ENCODE results near the gene ADAMTS14.

- TF ChIP-seq POLR2A (IDR thresholded peaks at IDR 0.05) (no peak), CTCF (IDR thresholded peaks at IDR 0.05) (no peak)
Observed at GRCh38 chr10:70688828-70689227, 16.5 kb downstream of the ADAMTS14 start.

Data from adrenal gland (tissue), 5 donors.